GM10847 (cell line): Measurements from ENCODE around the gene PRDM13.

ENCODE experiments used
- POLR2A ChIP-seq: IDR thresholded peaks from 2 replicates; pipeline ENCODE4 v1.6.1; 2011; ENCODE audit not compliant: insufficient read length; ENCODE audit errors: extremely low read depth

PRDM13 gene

DNA sequence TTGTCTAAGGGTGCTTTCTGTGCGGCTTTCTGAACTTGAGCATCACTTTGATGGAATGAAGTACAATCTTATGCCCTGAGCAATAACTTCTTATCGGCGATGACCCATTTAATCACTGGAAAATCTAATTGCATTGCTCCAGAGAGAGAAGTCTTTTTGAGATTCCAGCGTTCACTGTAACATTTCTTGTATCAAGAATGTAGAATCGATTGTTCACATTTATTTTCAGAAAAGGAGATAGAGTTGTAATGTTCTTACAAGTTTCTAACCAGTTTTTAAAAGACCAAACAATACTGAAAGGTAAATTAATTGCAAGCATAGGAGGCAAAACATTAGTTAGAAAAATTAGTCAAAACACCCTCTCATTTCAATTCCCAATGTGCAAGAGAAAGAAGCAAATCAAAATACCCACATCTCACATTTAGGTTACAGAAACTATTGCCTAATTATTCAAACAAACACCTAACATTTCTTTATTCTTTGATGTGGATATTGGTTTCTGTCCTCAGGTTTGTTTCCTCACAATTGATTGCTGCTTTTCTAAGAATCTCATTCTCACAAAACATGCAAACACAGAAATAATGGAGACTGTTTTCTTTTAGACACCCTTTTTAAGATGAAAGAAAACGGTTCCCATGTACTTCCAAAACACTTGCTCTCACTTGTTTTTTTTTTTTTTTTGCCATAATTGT, 14.8 kb upstream of the PRDM13 start:
- TF ChIP-seq POLR2A: no peak

DNA sequence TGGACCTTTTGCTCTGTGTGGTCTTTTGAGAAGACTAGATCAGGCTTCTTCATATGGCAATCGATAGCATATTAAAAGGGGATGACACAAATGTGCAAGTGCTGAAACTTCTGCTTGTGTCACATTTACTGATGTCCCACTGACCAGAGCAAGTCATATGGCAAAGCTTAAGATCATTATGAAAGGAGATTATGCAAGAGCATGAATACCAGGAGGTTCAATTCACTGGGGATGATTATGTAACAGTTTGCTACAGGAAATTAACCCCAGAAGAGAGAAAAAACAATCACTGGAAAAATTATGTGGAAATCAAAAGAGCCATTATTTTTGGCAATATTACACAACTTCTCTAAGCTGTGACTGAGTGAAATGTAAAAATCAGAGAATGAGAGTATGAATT, 13.7 kb upstream of the PRDM13 start:
- TF ChIP-seq POLR2A: no peak

- no peak for TF ChIP-seq POLR2A
Measured at GRCh38 chr6:99602520-99603420, 3.9 kb upstream of the PRDM13 start.

- no peak for TF ChIP-seq POLR2A
Measured at GRCh38 chr6:99603421-99604165, 3.0 kb upstream of the PRDM13 start.

GRCh38 chr6:99604166-99605073, 2.2 kb upstream of the PRDM13 start:
- TF ChIP-seq POLR2A: no peak

GRCh38 chr6:99605074-99605734, 1.4 kb upstream of the PRDM13 start:
- no peak for TF ChIP-seq POLR2A

DNA sequence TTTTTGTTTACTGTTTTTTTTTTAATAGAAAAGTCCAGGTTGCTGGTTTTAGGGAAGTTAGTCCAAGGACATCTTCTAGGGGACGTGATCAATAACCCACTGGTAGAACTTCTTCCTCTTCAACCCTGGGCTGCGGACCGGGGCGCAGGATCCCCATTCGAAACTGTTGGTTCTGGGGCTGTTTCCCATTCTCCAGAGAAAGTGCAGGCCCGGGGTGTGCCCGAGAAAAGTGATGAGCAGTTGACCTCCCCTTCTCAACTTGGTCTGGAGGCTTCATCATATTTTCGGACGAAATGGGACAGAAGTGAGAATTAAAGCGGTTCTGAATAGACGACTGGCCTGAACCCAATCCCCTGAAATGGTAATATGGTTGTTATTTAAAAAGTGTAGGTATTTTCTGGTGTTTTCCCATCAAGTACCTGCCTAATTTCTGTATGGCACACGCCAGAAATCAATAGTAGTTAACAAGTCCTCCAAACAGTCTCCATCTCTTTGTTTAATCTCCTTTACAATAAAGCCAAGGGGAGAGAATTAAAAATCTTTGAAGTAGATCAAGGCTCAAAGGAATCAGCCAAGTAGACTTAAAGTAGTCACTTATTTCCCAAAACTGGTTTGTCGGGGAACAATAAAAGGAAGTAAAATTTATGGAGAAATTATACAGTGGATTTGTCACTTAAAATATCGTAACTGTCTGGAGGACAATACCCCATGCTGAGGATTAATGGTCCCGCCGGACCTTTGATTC, 550 bp upstream of the PRDM13 start:
- TF ChIP-seq POLR2A: no peak

DNA sequence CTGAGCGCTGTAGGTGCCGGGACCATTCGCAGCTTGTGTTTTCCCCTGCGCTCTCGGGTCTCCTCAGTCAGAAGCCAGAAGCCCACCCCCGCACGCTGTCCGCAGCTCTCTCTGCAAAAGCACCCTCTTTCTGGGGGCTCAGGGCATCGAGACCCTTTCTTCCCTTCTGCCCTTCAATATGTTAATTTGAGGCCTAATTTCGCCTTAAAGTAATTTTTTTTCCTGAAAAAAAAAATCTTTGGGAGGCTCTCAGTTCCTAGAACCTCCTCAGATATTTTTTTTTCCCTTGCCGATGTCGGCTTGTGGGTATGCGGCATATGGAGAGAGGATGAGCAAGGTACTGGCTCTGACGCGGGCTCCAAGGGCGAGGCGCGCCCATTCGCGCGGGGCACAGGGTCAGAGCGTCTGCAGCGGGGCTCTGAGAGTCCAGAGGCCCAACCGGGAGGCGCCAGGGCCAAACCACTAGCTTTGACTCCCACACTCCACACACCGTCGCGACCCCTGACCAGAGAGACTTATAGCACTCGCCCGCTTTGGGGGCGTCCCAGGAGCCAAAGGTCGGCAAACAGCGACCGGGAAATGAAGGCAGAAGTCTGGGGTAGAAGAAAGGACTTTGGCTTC, 893 bp downstream of the PRDM13 start:
- no peak for TF ChIP-seq POLR2A

DNA sequence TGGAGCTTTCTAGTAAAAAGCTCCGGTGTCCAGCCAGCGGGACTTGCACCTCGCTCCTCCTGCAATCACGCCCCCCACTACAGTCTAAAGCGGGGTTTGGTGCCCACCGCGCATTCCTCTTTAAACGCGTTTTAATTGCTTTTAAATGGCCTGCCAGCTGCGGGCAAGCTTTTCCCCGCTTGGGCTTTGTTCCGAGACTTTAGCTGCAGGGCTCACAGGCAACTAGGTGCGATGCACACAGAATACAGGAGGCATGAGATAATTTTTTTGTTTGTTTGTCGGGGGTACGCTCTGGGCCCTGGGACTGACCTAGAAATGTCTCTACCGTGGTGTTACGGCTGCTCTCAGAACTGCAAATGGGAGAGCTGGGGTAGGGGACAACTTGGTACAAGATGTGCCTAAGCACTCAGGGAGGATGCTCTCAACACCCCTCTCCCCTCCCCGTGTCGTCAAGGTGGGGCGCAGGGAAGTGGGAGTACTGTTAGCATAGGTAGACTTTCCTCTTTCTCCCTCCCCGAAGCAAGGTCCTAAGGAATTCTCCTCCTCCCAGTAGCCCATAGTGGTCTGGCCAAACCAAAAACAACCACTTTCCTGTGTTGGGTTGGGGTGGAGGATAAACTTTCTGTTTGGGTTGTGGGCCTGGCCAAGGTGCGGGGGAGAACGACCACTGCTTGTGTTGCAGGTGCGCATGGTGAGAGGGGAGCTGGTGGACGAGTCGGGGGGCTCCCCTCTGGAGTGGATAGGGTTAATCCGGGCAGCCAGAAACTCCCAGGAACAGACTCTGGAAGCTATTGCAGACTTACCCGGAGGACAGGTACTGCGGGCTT, 1.6 kb downstream of the PRDM13 start:
- TF ChIP-seq POLR2A: no peak

DNA sequence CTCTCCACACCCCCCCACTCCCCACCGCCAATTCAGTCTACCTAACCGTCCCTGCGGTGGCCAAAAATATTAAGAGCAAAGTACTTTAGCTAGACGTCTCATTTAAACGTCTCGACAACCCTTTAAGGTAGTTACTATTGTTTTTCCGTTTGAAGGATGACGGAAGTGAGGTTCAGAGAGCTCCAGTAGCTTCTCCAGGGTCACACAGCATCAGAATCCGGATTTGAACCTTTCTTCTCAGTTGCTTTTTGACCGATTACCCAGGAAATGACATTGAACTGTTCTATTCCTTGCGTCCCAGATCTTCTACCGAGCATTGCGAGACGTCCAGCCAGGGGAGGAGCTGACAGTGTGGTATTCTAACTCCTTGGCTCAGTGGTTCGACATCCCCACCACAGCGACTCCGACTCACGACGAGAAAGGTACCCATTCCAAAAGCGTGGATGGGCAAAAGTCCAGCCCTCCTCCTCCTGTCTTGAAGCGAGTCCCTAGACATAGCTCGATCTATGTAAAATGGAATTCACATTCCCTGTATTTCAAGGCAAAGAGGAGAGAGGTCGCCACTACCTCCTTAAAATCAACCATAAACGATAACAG, 2.4 kb downstream of the PRDM13 start:
- TF ChIP-seq POLR2A: no peak

DNA sequence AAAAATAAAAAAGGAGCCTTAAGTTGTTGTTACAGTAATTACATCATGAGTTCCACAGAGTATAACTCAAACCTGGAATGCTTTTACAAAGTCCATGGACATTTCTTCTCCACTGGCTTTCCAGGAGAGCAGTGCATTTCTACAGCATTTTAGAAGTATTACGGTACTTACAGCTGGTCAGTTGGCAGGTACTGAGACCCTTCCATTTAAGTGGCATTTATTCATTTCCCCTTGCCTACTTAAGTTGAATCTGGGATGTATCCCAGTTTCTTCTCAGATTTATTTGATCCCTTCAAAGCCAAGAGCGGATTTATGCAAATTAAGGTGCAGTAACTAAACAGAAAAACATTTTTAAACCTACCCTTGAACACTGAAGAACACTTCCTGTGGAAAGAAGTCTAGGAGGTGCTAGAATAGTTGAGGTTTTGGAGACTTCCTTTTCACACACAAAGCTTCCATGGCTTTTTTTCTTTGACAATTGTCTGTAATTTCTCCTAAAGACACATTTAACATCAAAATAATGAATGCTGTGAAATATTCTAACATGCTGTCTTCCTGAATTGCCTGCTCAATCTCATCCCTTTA, 3.4 kb downstream of the PRDM13 start:
- TF ChIP-seq POLR2A: no peak
